Endothelial cell (in vitro differentiated cells): ENCODE results near the gene UXS1. TPM values are rescaled to one million over a fixed set of nuclear protein-coding genes. Genes with fewer than 3 reads are reported as not detected.

Experiments used
- DNase-seq: peaks from one replicate; pipeline ENCODE4 v3.0.0; 2021; ENCODE audit warnings: low spot score
- H3K27ac Mint-ChIP-seq: one replicate; pipeline ENCODE4 v1.8.0; 2021; ENCODE audit warnings: mixed read lengths, inconsistent platforms; ENCODE audit not compliant: unreplicated experiment
- H3K27me3 Mint-ChIP-seq: one replicate; pipeline ENCODE4 v1.8.0; 2021; ENCODE audit warnings: mild to moderate bottlenecking, moderate library complexity, mixed read lengths, inconsistent platforms; ENCODE audit not compliant: unreplicated experiment
- H3K36me3 Mint-ChIP-seq: one replicate; pipeline ENCODE4 v1.8.0; 2021; ENCODE audit warnings: mild to moderate bottlenecking, low read depth, mixed read lengths, inconsistent platforms; ENCODE audit not compliant: unreplicated experiment
- H3K4me1 Mint-ChIP-seq: one replicate; pipeline ENCODE4 v1.8.0; 2021; ENCODE audit warnings: mild to moderate bottlenecking, mixed read lengths, inconsistent platforms; ENCODE audit not compliant: unreplicated experiment
- H3K4me3 Mint-ChIP-seq: one replicate; pipeline ENCODE4 v1.8.0; 2021; ENCODE audit warnings: mild to moderate bottlenecking, mixed read lengths, inconsistent platforms; ENCODE audit not compliant: unreplicated experiment
- H3K9me3 Mint-ChIP-seq: one replicate; pipeline ENCODE4 v1.8.0; 2021; ENCODE audit warnings: mixed read lengths, inconsistent platforms; ENCODE audit not compliant: unreplicated experiment
- CTCF ChIP-seq: fragments of 200-600 bp; sonication (generic); IDR thresholded peaks from one replicate; pipeline ENCODE4 v1.5.0; 2021; ENCODE audit warnings: antibody characterized with exemption; ENCODE audit not compliant: unreplicated experiment
- total RNA-seq: library from RNA; stranded (reverse); fragmentation: NEBNext Ultra II Directional; extraction: Animal tissue kit (Norgen Biotek cat#: 25700); gene quantifications from one replicate; pipeline ENCODE4 v1.2.1, GENCODE V29; 2021; ENCODE audit not compliant: unreplicated experiment

The UXS1 gene
- total RNA-seq, 1 donor from 2014 or later, result 60.4 TPM

DNA sequence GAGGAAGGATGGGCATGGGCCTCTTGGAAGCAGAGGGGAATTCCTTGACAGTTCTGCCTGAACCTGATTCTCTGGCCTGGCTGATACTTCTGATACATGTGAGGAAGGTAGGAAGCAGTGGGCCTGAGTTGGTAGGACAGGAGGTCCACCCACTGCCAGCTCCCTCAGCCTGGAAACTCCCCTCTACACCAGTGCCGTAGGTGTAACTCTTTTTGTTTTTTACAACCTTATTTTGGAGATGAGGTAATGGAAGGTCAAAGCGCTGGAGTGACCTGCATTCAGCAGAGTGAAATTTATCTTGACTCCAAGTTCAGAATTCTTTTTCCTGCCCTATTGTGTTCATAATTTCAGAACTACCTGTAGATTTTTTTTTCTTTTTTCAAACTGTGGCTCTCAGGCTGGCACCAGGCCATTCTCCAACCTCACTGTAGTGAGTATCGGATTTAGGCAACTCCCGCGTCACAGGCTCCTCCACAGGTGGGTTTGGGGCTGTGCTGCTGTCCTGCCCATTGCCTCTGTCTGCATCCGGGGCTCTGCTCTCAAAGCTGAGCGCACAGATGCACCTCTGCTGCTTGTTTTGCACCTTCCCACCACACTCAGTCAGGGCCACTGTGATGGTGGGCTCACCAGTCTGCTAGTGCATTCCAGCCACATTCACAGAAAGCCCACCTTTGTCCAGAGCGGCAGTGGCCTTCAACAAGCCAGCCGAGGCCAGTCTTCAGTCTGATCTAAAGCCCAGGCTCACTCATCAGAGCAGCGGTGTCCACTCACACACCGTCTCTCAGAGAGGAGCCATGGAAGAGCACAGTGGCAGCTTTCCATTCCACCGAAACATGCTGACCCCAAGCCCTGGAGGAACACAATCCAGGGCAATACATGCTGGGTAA is 87.2 kb downstream of the UXS1 start:
- H3K36me3 Mint-ChIP-seq, result peaks cover 13% of the 10 kb centered on the region
- H3K9me3 Mint-ChIP-seq, result no peaks in the 10 kb centered on the region
- no peaks in the 10 kb centered on the region for H3K27me3 Mint-ChIP-seq
- no peak for DNase-seq
- H3K4me1 Mint-ChIP-seq, result peaks cover 4% of the 10 kb centered on the region
- no peak overlapping the region for H3K4me3 Mint-ChIP-seq
- no peak overlapping the region for H3K27ac Mint-ChIP-seq
- no peak for TF ChIP-seq CTCF

GRCh38 chr2:106105151-106105922 is 88.8 kb downstream of the UXS1 start:
- Mint-ChIP-seq H3K36me3 (peaks cover 12% of the 10 kb centered on the region), H3K4me3 (no peak overlapping the region), H3K27ac (no peak overlapping the region), H3K9me3 (no peaks in the 10 kb centered on the region), H3K4me1 (peaks cover 4% of the 10 kb centered on the region), H3K27me3 (no peaks in the 10 kb centered on the region)
- no peak for DNase-seq
- TF ChIP-seq CTCF, result no peak

- H3K27me3 Mint-ChIP-seq, result no peaks in the 10 kb centered on the region
These were observed 89.6 kb downstream of the UXS1 start for GRCh38 chr2:106104332-106105062.

GRCh38 chr2:106099691-106100090 is 94.4 kb downstream of the UXS1 start:
- no peak for DNase-seq
- Mint-ChIP-seq H3K4me3 (no peak overlapping the region), H3K36me3 (peaks cover 28% of the 10 kb centered on the region), H3K9me3 (no peaks in the 10 kb centered on the region), H3K27me3 (no peaks in the 10 kb centered on the region), H3K27ac (no peak overlapping the region), H3K4me1 (peaks cover 11% of the 10 kb centered on the region)
- no peak for TF ChIP-seq CTCF

More at GRCh38 chr2:106104332-106105062, 89.6 kb downstream of the UXS1 start:
- DNase-seq, result peak; percentile 65
- TF ChIP-seq CTCF, result peak; percentile 94
- Mint-ChIP-seq H3K36me3 (peaks cover 14% of the 10 kb centered on the region), H3K4me3 (no peak overlapping the region), H3K4me1 (no peaks in the 10 kb centered on the region), H3K9me3 (no peaks in the 10 kb centered on the region), H3K27ac (no peak overlapping the region)
